SK-MEL-5 (cell line): Measurements from ENCODE around the gene IGSF3. TPM values are rescaled to one million over a fixed set of nuclear protein-coding genes. Genes with fewer than 3 reads are reported as not detected.
A peak's percentile ranks its signal among the peaks of the same experiment; 100 is the strongest.

Experiments used
- DNase-seq: peaks from one replicate; pipeline ENCODE4 v3.0.0-alpha.2; 2016; ENCODE audit warnings: low read depth, low spot score
- in situ Hi-C: cut with HindIII; loops from 2 replicates; pipeline ENCODE4 v1.10.0; 2016; ENCODE audit warnings: low sequenced_read_pairs, high pct_unique_total_duplicates, low pct_unique_long_range_greater_than_20kb
- total RNA-seq: library from RNA; depleted of rRNA; stranded (reverse); fragments of >200 nt; shearing (Covaris generic); gene quantifications from 2 replicates; pipeline ENCODE4 v1.2.3, GENCODE V29; 2014

Gene IGSF3
- total RNA-seq, 1 experiment from 2014 or later, result 33.2 TPM

DNA sequence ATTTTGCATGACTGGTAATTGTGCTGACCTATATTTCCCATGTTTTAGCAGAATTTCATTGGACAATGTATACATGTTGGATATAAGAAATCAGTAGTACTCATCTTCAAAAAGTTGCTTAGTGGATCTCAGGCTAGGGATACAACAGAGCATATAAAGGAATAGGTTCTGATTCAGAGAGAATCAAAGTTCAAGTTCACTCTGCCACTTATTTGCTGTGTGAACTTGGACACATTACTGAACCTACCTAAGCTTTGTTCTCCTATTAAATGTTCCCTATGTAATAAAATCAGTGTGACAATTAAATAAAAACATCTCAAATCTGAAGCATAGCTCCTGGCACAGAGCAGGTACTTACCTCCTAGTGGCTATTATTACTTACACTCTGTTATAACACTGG, 106.0 kb downstream of the IGSF3 start:
- in situ Hi-C loops, result no loop called here
- no peak for DNase-seq

DNA sequence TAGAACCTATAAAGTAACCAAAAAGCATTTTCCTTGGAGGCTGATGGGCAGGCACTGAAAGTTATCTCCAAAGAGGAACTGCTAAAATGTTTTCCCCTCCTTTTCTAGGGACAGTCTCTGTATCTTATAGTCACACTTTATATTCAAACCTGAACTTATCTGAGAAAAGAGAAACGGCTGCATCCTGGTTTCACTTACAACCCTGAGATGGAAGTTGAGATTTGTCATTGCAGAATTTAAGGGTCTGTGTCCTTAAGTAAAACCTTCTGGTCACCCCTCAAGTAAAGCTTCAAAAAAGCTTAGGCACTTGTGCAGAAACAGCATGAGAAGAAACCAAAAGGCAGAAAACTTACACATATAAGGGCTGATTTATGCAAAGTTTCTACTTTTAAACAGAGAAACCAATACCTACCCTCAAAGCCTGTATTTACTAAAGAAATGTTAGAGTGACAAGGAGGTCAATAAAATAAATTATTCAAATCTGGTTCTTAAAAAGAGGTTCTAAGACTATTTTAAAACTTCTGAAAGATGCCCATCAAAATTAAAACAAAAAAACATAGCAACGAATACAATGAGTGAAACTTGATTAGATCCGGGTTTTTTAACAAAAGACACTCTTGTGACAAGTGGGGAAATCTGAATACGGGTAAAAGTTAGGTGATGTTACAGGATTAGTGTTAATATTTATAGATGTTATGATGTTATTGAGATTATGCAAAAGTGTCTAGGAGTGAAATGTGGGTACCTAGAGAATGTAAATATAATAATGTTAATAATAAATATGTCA, 106.6 kb downstream of the IGSF3 start:
- in situ Hi-C loops, result no loop called here
- DNase-seq, result no peak

DNA sequence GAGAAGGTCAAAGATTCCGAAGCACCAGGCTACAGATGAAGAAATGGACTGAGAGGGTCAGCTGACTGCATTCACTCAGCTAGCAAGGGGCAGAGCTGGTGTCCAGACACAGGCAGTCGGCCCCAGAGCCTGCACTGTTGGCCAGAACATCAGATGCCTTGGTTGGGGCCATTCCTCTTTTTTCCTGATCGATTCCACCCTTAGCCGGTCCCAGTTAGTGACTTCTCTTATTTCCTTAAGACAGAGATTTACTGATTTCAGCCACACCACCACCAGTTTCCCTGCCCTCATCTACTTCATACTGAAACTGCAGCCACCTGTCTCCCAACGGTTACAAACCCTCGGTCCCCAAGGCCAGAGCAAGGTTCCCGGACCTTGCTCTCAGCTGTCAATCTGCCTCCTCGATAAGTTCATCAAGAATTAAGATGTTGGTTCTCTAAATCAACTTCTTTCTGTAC, 108.2 kb downstream of the IGSF3 start:
- no peak for DNase-seq
- in situ Hi-C loops, result no loop called here

DNA sequence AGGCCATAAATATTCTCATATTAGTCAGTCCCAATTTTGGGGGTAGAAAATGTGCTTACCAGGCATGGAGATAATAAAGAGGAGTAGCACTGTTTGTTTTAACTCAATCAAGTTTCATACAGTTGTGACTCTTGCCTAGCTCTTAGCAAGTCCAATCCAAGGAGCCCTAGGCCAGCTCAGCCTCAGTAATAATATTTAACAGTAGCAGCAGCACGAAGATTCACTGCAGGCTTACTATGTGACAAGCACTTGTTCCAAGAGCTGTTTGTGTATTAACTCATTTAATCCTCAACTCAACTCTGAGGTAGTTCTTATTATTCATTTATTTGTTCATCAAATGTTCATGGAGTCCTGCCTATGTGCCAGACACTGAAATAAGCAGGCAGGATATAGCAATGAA, 109.0 kb downstream of the IGSF3 start:
- DNase-seq, result no peak
- in situ Hi-C loops, result no loop called here

DNA sequence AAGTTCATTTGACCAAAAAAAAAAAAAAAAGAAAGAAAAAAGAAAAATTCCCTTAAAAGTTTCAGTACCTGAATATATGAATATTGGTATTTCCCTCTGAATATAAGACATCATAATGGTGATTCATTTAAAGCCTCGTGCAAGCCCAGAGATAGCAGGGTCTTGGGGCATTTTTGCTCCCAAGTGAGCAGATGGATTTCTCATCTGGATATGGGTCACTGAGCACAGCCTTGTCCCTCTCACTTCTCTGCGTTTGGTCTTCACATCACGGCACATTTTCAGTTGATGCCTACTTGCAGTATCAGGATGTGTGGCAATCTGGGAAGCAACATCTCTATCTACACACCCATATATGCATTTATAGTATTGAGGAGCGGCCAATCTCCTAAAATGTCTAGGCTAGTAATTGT, 109.4 kb downstream of the IGSF3 start:
- in situ Hi-C loops, result no loop called here

DNA sequence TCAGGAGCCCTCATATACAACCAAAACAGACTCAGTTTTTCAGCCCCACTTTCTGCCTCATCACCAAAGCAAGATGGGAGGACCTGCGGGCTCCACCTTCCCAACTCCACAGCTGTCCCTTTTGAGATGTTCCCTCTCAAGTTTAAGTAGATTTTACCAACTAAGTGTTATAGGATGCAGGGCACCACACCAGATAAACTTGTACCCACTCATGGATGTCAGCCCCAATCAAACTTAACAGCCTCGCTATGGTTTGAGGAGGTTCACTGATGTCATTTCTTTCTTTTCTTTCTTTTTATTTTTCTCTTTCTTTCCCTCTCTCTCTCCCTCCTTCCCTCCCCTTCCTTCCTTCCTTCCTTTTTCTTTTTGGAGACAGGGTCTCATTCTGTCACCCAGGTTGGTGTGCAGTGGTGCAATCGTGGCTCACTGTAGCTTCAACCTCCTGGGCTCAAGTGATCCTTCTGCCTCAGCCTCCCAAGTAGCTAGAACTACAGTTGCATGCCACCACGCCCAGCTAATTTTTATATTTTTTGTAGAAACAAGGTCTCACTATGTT, 110.1 kb downstream of the IGSF3 start:
- no peak for DNase-seq
- in situ Hi-C loops, result no loop called here

More for the DNA sequence above, 109.4 kb downstream of the IGSF3 start:
- no peak for DNase-seq

DNA sequence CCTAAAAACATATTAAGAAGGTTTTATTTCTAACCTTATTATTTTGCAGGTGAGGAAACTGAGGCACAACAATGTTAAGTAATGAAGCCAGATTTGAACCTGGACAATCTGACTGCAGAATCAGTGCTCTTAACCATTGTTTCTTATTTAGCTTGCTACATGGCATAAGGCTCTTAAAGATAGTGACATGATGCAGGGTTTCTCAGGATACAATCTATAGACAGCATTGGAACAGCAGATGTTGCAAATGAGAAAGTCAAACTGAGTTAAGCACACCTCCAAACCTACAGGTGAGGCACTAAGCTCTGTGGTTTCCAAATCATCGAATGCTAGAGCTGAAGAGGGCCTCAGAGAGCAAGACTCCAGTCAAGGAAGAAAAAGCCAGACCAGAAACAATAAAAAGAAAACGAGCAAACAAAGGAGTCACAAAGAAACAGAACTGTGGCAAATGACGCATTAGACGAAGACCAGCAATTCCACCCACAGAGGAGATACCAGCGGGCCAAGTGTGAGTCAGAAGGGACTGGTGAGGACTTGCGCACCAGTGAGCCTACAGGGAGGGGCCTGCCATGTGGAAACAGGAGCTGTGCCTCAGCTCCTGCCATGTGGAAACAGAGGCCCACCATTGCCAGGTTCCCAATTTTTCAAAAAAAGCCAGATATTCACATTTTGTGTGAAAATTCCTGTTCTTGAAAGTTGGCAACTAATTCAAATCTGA, 111.1 kb downstream of the IGSF3 start:
- in situ Hi-C loops, result no loop called here
- DNase-seq, result peak; percentile 44

DNA sequence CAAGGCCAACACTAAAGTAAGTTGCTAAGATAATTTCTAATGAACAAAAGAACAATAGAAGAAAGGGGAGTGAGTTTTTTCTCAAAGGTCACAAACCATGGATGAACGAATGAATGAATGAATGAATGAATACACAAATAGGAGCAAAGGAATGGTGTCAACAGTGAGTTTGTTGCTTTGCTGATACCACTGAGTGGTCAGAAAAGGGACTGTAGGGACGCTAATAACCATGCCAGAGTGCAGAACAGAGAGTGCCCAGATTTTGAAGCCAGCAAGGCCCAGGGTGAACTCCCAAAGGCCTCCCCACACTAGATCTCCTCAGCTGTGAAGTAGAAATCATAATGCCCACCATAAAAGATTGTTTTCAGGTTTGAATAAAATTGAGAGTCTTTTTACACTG, 112.6 kb downstream of the IGSF3 start:
- no peak for DNase-seq
- in situ Hi-C loops, result no loop called here

DNA sequence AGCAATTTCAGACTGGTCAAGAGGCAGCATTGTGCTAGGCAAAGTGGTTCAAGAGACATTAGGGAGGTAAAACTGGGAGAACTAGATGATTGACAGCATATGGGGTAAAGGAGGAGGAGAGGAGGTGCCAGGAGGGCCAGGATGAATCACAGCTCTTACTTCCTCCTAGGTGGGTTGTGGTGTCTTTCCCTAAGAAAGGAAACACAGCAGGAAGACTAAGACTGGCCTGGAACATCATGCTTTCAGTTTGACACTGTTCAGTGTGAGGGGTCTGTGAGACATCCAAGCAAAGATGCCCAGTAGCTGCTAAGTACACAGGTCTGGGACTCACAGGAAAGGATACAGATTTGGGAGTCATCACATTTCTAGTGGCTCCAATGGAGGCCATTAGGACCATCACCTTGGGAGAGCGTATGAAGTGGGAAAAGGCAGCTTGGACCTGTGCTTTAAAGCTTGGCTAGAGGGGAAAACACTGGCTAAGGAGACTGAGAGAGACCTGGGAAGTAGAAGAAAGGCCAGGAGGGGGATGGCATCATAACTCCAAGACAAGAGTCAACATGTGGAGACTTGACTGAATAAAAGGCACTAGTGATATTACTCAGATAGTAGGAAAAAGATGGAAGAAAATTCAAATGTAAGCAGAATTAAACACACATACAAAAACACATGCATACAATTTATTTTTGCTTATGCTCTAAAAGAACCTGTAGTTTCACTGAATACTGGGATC, 114.0 kb downstream of the IGSF3 start:
- in situ Hi-C loops, result no loop called here
- no peak for DNase-seq

DNA sequence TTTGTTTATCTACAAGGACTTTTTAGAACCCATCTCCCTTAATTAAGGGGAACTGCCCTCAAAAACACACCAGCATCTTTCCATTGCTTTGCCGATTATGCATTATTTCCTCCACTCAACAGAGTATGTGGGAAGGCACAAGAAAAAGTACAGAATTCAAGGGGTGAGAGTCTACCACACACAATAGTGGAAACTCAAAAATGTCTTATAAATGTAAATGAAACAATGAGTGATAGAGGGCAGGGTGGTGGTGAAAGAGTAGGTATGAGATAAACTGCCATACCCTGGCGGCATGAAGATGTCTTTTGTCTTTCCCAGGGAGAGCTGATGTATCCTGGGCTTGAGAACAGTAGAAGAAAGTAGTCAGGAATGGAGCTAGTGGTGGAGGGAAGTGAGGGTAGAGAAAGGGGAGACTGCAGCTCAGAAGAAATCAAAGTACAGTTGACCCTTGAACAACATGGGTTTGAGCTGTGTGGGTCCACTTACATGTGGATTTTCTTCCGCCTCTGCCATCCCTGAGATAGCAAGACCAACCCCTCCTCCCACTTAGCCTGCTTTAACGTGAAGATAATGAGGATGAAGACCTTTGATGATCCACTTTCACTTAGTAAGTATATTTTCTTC, 121.1 kb downstream of the IGSF3 start:
- DNase-seq, result no peak
- in situ Hi-C loops, result no loop called here

DNA sequence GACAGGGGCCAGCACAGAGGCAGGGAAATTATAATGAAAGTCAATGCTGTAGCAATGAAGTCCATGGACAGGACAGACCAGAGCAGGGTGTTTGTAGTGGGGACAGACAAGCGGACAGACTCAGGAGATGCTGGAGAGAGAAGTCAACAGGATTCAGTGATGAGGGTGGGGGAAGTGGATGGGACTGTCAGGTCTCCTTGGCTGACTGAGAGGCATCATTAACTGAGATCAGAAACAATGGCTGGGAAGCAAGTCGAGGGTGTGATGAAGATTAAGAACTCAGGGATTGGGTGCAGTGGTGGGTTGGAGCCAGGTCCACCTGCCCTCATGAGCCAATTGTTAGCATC, 122.2 kb downstream of the IGSF3 start:
- in situ Hi-C loops, result no loop called here

DNA sequence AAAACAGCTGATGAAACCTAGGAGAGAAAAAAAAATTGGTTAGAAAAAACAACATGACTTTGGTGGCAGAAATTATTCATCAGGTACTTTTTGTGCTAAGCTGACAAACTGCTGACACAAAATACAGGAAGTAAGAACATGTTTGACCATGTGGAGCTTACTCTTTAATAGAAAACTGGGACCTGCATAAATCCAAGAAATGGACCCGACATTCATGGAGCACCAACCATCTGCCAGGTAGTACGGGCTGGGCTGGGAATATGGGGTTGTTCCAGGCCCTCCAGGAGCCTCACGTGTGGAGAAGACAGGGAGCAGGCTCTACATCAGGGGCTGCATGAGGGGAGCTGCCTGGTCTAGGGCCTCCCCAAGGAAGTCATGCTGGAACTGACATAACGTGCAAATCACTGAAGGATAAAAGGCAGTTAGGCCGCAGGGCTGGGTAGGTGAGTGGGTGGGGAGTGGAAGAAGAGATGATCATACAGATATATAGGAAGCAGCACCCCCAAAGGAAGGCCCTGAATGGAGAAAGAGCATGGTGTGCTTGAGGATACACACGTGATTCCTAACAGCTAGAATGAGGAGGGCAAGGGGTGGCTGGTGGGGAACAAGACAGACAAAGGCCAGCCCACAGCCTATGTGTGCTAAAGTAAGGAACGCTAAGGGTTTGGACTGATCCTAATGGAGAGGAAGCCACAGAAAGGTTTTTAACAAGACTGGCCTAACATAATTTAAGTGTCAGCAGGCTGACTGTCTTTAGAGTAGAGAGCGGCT, 122.8 kb downstream of the IGSF3 start:
- in situ Hi-C loops, result no loop called here
- no peak for DNase-seq

More for the DNA sequence above, 122.2 kb downstream of the IGSF3 start:
- DNase-seq, result no peak

DNA sequence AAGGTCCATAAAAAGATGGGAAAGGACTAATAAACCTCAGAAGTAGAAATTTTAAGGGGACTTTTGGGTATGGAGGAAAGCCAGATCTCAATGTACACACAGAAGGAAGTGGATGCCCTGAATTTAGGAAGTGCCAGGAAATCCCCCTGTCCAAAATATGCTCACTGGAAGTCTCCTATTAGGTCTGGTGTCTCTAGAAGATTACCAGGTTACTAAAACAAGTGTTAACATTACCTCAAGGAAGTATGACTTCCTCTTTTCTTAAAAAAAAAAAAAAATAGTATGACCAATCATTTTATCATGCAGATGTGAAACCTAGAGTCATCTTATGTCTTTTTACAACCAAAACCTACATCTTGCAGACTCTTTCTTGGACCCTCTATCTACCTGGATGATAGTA, 127.4 kb downstream of the IGSF3 start:
- in situ Hi-C loops, result no loop called here
- no peak for DNase-seq

DNA sequence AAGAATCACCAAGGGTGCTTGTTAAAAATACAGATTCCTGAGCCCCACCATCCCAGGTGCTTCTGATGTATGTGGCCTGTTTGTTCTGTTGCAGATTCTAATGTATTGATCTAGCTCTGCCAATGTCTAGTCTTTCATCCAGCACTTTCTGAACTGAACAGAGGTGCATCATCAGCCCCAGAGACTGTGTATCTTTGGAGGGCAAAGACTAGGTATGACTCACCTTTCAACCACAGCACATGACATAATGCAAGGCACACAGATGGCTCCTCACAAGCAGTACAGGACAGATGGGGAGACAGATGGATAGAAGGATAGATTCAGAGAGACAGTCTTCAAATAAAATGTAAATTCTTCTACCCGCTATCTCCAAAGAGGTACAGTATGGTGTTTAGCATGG, 129.0 kb downstream of the IGSF3 start:
- in situ Hi-C loops, result no loop called here
- DNase-seq, result no peak

DNA sequence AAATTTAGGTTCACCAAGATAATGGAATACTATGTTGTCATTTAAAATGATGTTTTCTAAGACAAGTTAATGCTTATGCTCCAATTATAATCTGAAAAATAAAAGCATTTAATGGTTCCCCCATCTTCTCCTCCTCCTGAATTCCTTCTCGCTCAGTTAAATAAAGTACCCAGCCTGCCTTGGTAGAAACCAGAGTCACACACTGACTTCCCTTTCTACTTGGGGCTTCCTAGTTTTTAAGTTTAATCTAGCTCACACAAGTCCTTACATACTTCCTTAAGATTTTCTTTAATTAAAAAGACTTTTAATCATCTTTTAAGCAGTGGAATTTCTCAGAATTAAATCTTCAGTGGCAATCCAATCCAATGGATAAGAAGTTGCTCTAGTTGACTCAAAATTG, 129.6 kb downstream of the IGSF3 start:
- in situ Hi-C loops, result no loop called here
- no peak for DNase-seq

DNA sequence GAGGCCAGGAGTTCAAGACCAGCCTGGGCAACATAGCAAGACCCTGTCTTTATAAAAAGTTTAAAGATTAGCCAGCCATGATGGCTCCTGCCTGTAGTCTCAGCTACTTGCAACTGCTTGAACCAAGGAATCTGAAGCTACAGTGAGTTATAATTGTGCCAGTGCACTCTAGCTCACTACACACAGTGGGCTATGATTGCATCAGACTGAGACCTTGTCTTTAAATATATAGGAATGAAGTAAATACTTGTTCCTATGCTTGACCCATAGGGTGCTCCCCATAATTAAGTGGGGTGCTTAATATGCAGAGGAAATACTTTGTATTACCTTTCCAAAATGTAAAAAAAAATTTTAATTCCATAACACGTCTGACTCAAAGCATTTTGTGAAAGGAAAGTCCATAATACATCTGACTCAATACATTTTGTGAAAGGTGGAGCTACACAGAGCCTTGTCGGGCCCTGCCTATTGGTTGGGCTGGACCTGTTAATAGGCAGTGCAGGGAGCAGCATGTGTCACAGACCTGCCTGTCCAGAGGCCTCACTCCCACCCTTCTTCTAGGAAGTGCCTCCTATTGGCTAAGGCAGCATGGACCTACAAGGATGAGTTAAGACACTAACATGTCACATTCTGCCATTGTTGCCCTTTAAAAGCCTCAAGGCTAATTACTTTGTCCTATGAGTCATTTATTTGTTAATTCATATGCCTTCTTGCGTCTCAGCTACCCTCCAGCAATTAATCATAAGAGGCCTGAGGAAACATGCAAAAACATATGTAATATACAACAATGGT, 130.3 kb downstream of the IGSF3 start:
- in situ Hi-C loops, result no loop called here
- DNase-seq, result peak; percentile 41
